DOHH2 (cell line): ENCODE results near the gene CLDN15.

Source experiments
- H3F3A ChIP-seq: fragments of 200-600 bp; sonication (generic), shearing (Covaris generic); 2 replicates; pipeline ENCODE4 v1.6.0; 2016; ENCODE audit warnings: antibody characterized with exemption, mild to moderate bottlenecking; ENCODE audit not compliant: control insufficient read depth, insufficient read depth
- H3K27ac ChIP-seq: fragments of 200-600 bp; sonication (generic); 2 replicates; pipeline ENCODE4 v1.5.1; 2014; ENCODE audit warnings: low read depth, mild to moderate bottlenecking, low read length, moderate library complexity
- H3K27me3 ChIP-seq: fragments of 200-600 bp; sonication (generic); 2 replicates; pipeline ENCODE4 v1.6.1; 2014; ENCODE audit warnings: mild to moderate bottlenecking, low read length, mixed read lengths; ENCODE audit not compliant: control insufficient read depth
- H3K36me3 ChIP-seq: fragments of 200-600 bp; sonication (generic); 2 replicates; pipeline ENCODE4 v1.6.1; 2014; ENCODE audit warnings: mild to moderate bottlenecking, low read length, moderate library complexity, mixed read lengths; ENCODE audit not compliant: control insufficient read depth
- H3K4me1 ChIP-seq: fragments of 200-600 bp; sonication (generic); 2 replicates; pipeline ENCODE4 v1.6.1; 2014; ENCODE audit warnings: mild to moderate bottlenecking, low read length, mixed read lengths; ENCODE audit not compliant: control insufficient read depth
- H3K4me2 ChIP-seq: fragments of 200-600 bp; sonication (generic); 2 replicates; pipeline ENCODE4 v1.6.0; 2014; ENCODE audit warnings: mild to moderate bottlenecking, low read length, moderate library complexity
- H3K4me3 ChIP-seq: fragments of 200-600 bp; sonication (generic); 2 replicates; pipeline ENCODE4 v1.5.1; 2014; ENCODE audit warnings: mild to moderate bottlenecking, low read length, mixed read lengths
- H3K79me2 ChIP-seq: fragments of 200-600 bp; sonication (generic); 2 replicates; pipeline ENCODE4 v1.6.1; 2014; ENCODE audit warnings: mild to moderate bottlenecking, low read length, mixed read lengths; ENCODE audit not compliant: control insufficient read depth
- H3K9me2 ChIP-seq: fragments of 200-600 bp; sonication (generic); replicated peaks from 2 replicates; pipeline ENCODE4 v1.6.1; 2014; ENCODE audit warnings: mild to moderate bottlenecking, low read length, mixed read lengths; ENCODE audit not compliant: control insufficient read depth
- H3K9me3 ChIP-seq: fragments of 200-600 bp; sonication (generic); 2 replicates; pipeline ENCODE4 v1.6.1; 2014; ENCODE audit warnings: antibody characterized with exemption, low read length, mixed read lengths; ENCODE audit not compliant: control insufficient read depth, insufficient read depth
- H4K20me1 ChIP-seq: fragments of 200-600 bp; sonication (generic); 2 replicates; pipeline ENCODE4 v1.6.0; 2014; ENCODE audit warnings: low read depth, mild to moderate bottlenecking, antibody characterized with exemption, low read length, moderate library complexity; ENCODE audit not compliant: control insufficient read depth, insufficient read depth
- EZH2phosphoT487 ChIP-seq: fragments of 200-600 bp; sonication (generic); IDR thresholded peaks from 2 replicates; pipeline ENCODE4 v1.6.1; 2017; ENCODE audit warnings: borderline replicate concordance, mild to moderate bottlenecking, antibody characterized with exemption, low read length, moderate library complexity, mixed read lengths
- TF ChIP-seq, protein P1 (sequence below): fragments of 200-600 bp; sonication (generic); IDR thresholded peaks from one replicate; pipeline ENCODE4 v1.5.1; 2014; ENCODE audit warnings: antibody characterized with exemption, mild to moderate bottlenecking, low read depth, low read length; ENCODE audit not compliant: poor library complexity, severe bottlenecking

The CLDN15 gene

GRCh38 chr7:101195884-101196283 is 41.7 kb downstream of the CLDN15 start:
- Histone ChIP-seq H3K4me2 (no peak overlapping the region), H4K20me1 (no peaks in the 10 kb centered on the region)
- no peak for TF ChIP-seq EZH2phosphoT487
- TF ChIP-seq, protein P1, sequence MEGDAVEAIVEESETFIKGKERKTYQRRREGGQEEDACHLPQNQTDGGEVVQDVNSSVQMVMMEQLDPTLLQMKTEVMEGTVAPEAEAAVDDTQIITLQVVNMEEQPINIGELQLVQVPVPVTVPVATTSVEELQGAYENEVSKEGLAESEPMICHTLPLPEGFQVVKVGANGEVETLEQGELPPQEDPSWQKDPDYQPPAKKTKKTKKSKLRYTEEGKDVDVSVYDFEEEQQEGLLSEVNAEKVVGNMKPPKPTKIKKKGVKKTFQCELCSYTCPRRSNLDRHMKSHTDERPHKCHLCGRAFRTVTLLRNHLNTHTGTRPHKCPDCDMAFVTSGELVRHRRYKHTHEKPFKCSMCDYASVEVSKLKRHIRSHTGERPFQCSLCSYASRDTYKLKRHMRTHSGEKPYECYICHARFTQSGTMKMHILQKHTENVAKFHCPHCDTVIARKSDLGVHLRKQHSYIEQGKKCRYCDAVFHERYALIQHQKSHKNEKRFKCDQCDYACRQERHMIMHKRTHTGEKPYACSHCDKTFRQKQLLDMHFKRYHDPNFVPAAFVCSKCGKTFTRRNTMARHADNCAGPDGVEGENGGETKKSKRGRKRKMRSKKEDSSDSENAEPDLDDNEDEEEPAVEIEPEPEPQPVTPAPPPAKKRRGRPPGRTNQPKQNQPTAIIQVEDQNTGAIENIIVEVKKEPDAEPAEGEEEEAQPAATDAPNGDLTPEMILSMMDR: no peak

GRCh38 chr7:101189109-101189508 is 48.5 kb downstream of the CLDN15 start:
- Histone ChIP-seq H3K9me2 (no peaks in the 10 kb centered on the region), H3K9me3 (no peaks in the 10 kb centered on the region), H4K20me1 (no peaks in the 10 kb centered on the region), H3F3A (no peaks in the 10 kb centered on the region), H3K79me2 (no peaks in the 10 kb centered on the region), H3K4me2 (no peak overlapping the region), H3K27me3 (peaks cover 9% of the 10 kb centered on the region; the same call in 1 of the 2 replicates), H3K4me1 (peaks cover 3% of the 10 kb centered on the region; the same call in 1 of the 2 replicates), H3K27ac (no peak overlapping the region), H3K4me3 (no peak overlapping the region), H3K36me3 (no peaks in the 10 kb centered on the region)
- no peak for TF ChIP-seq EZH2phosphoT487
- TF ChIP-seq, protein P1: no peak

More at GRCh38 chr7:101195884-101196283, 41.7 kb downstream of the CLDN15 start:
- peaks cover 3% of the 10 kb centered on the region; the same call in 1 of the 2 replicates for H3K4me1 ChIP-seq
- H3K27ac ChIP-seq: no peak overlapping the region
- no peak overlapping the region for H3K4me3 ChIP-seq
- H3F3A ChIP-seq: no peaks in the 10 kb centered on the region
- H3K27me3 ChIP-seq: peaks cover 4% of the 10 kb centered on the region; the same call in 1 of the 2 replicates
- H3K79me2 ChIP-seq: no peaks in the 10 kb centered on the region
- H3K9me2 ChIP-seq: no peaks in the 10 kb centered on the region
- H3K9me3 ChIP-seq: no peaks in the 10 kb centered on the region
- no peaks in the 10 kb centered on the region for H3K36me3 ChIP-seq

GRCh38 chr7:101186844-101187428 is 50.7 kb downstream of the CLDN15 start:
- H3K36me3 ChIP-seq: no peaks in the 10 kb centered on the region

DNA sequence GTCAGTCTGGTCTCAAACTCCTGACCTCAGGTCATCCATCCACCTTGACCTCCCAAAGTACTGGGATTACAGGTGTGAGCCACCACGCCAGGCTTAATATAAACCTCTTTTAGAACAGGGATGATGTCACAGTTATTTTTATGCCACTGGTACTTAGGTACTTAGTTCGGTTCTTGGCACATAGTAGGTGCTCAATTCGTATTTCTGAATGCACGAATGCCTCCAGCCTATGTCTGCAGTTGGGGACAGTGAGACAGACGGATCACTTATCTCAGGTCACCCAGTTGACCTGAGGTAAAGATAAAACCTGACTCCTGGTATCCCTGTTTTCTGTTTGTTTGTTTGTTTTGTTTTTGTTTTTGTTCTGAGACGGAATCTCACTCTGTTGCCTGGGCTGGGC is 51.4 kb downstream of the CLDN15 start:
- Histone ChIP-seq H3K27ac (no peak overlapping the region), H3K4me2 (no peak overlapping the region), H3K4me1 (peaks cover 9% of the 10 kb centered on the region), H3K4me3 (no peak overlapping the region), H3K9me2 (no peaks in the 10 kb centered on the region), H3K9me3 (no peaks in the 10 kb centered on the region), H3K79me2 (no peaks in the 10 kb centered on the region), H4K20me1 (no peaks in the 10 kb centered on the region), H3K27me3 (peaks cover 9% of the 10 kb centered on the region; the same call in 1 of the 2 replicates), H3K36me3 (no peaks in the 10 kb centered on the region), H3F3A (no peaks in the 10 kb centered on the region)
- TF ChIP-seq, protein P1: no peak
- TF ChIP-seq EZH2phosphoT487: no peak

More at GRCh38 chr7:101186844-101187428, 50.7 kb downstream of the CLDN15 start:
- Histone ChIP-seq H3K27ac (no peak overlapping the region), H3K4me3 (no peak overlapping the region), H3K27me3 (peaks cover 9% of the 10 kb centered on the region; the same call in 1 of the 2 replicates), H3K4me2 (no peak overlapping the region), H4K20me1 (no peaks in the 10 kb centered on the region), H3K9me2 (no peaks in the 10 kb centered on the region), H3K9me3 (no peaks in the 10 kb centered on the region), H3K79me2 (no peaks in the 10 kb centered on the region), H3F3A (no peaks in the 10 kb centered on the region), H3K4me1 (peaks cover 9% of the 10 kb centered on the region)
- TF ChIP-seq EZH2phosphoT487: no peak
